Loucy (cell line): ENCODE measurements around the gene HOXA7.

Source experiments
- CTCF ChIP-seq: fragments of 200-600 bp; sonication (generic); conservative IDR thresholded peaks from 2 replicates; pipeline ENCODE4 v1.5.1; 2014; ENCODE audit warnings: mild to moderate bottlenecking, antibody characterized with exemption, low read length
- EZH2phosphoT487 ChIP-seq: fragments of 200-600 bp; IDR thresholded peaks from 2 replicates; pipeline ENCODE4 v1.6.1; 2018; ENCODE audit warnings: antibody characterized with exemption, mild to moderate bottlenecking, moderate library complexity, borderline replicate concordance

- TF ChIP-seq CTCF (no peak), EZH2phosphoT487 (no peak)
These were observed 4.3 kb downstream of the HOXA7 start, which contains the start of gene HOXA3 for GRCh38 chr7:27151931-27152815.
